Activated naive CD4-positive, alpha-beta T cell treated with anti-CD3 and anti-CD28 coated beads, Interleukin-2, amount 10 ng/mL, durations not matched to agents 7 days and 5 days (primary cell): Measurements from ENCODE around the gene TAGLN.

Experiments used
- CTCF ChIA-PET: fragments of 350-600 bp; sonication (Branson Sonifier 250); formaldehyde crosslinking; loops from one replicate; lab custom pipeline; 2021; ENCODE audit warnings: antibody characterized with exemption; lab: Charles Lee
- DNase-seq: peaks from one replicate; pipeline ENCODE4 v3.0.0-alpha.2; 2020
- H3K27ac Mint-ChIP-seq: one replicate; pipeline ENCODE4 v1.8.0; 2021; ENCODE audit warnings: mild to moderate bottlenecking, moderate library complexity, mixed read lengths
- H3K27me3 Mint-ChIP-seq: one replicate; pipeline ENCODE4 v1.8.0; 2021; ENCODE audit warnings: mild to moderate bottlenecking, mixed read lengths
- H3K36me3 Mint-ChIP-seq: one replicate; pipeline ENCODE4 v1.8.0; 2021; ENCODE audit warnings: mixed read lengths
- H3K4me1 Mint-ChIP-seq: one replicate; pipeline ENCODE4 v1.8.0; 2021; ENCODE audit warnings: mixed read lengths
- H3K4me3 Mint-ChIP-seq: one replicate; pipeline ENCODE4 v1.8.0; 2021; ENCODE audit warnings: mild to moderate bottlenecking, moderate library complexity, mixed read lengths
- H3K9me3 Mint-ChIP-seq: one replicate; pipeline ENCODE4 v1.8.0; 2021; ENCODE audit warnings: mixed read lengths

The TAGLN gene

GRCh38 chr11:117199053-117199915 is at the start of gene TAGLN:
Gene TAGLN (plus strand): TSS chr11:117199370. CDS start chr11:117203014, 3,644 bp downstream.
- peaks cover 2% of the 10 kb centered on the region for H3K4me1 Mint-ChIP-seq
- H3K36me3 Mint-ChIP-seq: peaks cover 12% of the 10 kb centered on the region
- no peaks in the 10 kb centered on the region for H3K27me3 Mint-ChIP-seq
- no peak within 1 kb of the TSS for H3K4me3 Mint-ChIP-seq
- H3K9me3 Mint-ChIP-seq: no peaks in the 10 kb centered on the region
- no peak for DNase-seq
- no peak within 1 kb of the TSS for H3K27ac Mint-ChIP-seq
- CTCF ChIA-PET: no interaction called here

GRCh38 chr11:117152066-117152465 is 47.1 kb upstream of the TAGLN start:
- DNase-seq: no peak
- CTCF ChIA-PET: no interaction called here
- Mint-ChIP-seq H3K36me3 (peaks cover 33% of the 10 kb centered on the region), H3K27ac (no peak overlapping the region), H3K4me3 (no peak overlapping the region), H3K4me1 (peaks cover 19% of the 10 kb centered on the region), H3K9me3 (no peaks in the 10 kb centered on the region), H3K27me3 (no peaks in the 10 kb centered on the region)

GRCh38 chr11:117154468-117154867 is 44.7 kb upstream of the TAGLN start:
- Mint-ChIP-seq H3K9me3 (no peaks in the 10 kb centered on the region), H3K27ac (no peak overlapping the region), H3K4me3 (no peak overlapping the region), H3K36me3 (peaks cover 28% of the 10 kb centered on the region), H3K27me3 (no peaks in the 10 kb centered on the region), H3K4me1 (peaks cover 9% of the 10 kb centered on the region)
- CTCF ChIA-PET: interaction anchor here (0.5 kb wide), 1 partner anchor 59 kb away, joined by 3 read pairs; no protein-coding TSS in a partner anchor
- DNase-seq: no peak

- no peaks in the 10 kb centered on the region for H3K9me3 Mint-ChIP-seq
- DNase-seq: no peak
- no peak overlapping the region for H3K27ac Mint-ChIP-seq
- H3K27me3 Mint-ChIP-seq: no peaks in the 10 kb centered on the region
- peaks cover under 1% of the 10 kb centered on the region for H3K4me1 Mint-ChIP-seq
- H3K36me3 Mint-ChIP-seq: peaks cover 32% of the 10 kb centered on the region
- no peak overlapping the region for H3K4me3 Mint-ChIP-seq
- CTCF ChIA-PET: no interaction called here
Measured at GRCh38 chr11:117157507-117157906, 41.7 kb upstream of the TAGLN start.

GRCh38 chr11:117159892-117160291 is 39.3 kb upstream of the TAGLN start:
- Mint-ChIP-seq H3K36me3 (peaks cover 35% of the 10 kb centered on the region), H3K4me3 (no peak overlapping the region), H3K9me3 (no peaks in the 10 kb centered on the region), H3K27ac (no peak overlapping the region), H3K27me3 (no peaks in the 10 kb centered on the region), H3K4me1 (no peaks in the 10 kb centered on the region)
- no peak for DNase-seq
- CTCF ChIA-PET: interaction anchor here (1.3 kb wide), 1 partner anchor 21 kb away, joined by 3 read pairs; no protein-coding TSS in a partner anchor

GRCh38 chr11:117160826-117161225 is 38.3 kb upstream of the TAGLN start:
- no peak overlapping the region for H3K4me3 Mint-ChIP-seq
- no peaks in the 10 kb centered on the region for H3K9me3 Mint-ChIP-seq
- no peak for DNase-seq
- H3K27ac Mint-ChIP-seq: peak overlapping the region; percentile 49
- no peaks in the 10 kb centered on the region for H3K27me3 Mint-ChIP-seq
- CTCF ChIA-PET: interaction anchor here (0.9 to 1.3 kb wide), 2 partner anchors 9 to 20 kb away, joined by 3 to 4 read pairs; no protein-coding TSS in a partner anchor
- H3K4me1 Mint-ChIP-seq: no peaks in the 10 kb centered on the region
- H3K36me3 Mint-ChIP-seq: peaks cover 42% of the 10 kb centered on the region

GRCh38 chr11:117166491-117166890 is 32.7 kb upstream of the TAGLN start:
- H3K4me1 Mint-ChIP-seq: no peaks in the 10 kb centered on the region
- CTCF ChIA-PET: interaction anchor here (1.2 kb wide), 1 partner anchor 14 kb away, joined by 5 read pairs; no protein-coding TSS in a partner anchor
- H3K9me3 Mint-ChIP-seq: no peaks in the 10 kb centered on the region
- no peak overlapping the region for H3K4me3 Mint-ChIP-seq
- no peak for DNase-seq
- H3K27ac Mint-ChIP-seq: no peak overlapping the region
- no peaks in the 10 kb centered on the region for H3K27me3 Mint-ChIP-seq
- H3K36me3 Mint-ChIP-seq: peaks cover 55% of the 10 kb centered on the region

GRCh38 chr11:117169736-117170135 is 29.4 kb upstream of the TAGLN start:
- Mint-ChIP-seq H3K4me1 (peaks cover 2% of the 10 kb centered on the region), H3K36me3 (peaks cover 37% of the 10 kb centered on the region), H3K9me3 (no peaks in the 10 kb centered on the region), H3K27me3 (no peaks in the 10 kb centered on the region), H3K4me3 (no peak overlapping the region), H3K27ac (no peak overlapping the region)
- CTCF ChIA-PET: interaction anchor here (1.2 to 2.2 kb wide), 2 partner anchors 9 to 11 kb away, joined by 4 to 8 read pairs; no protein-coding TSS in a partner anchor
- DNase-seq: no peak

GRCh38 chr11:117170210-117170609 is 29.0 kb upstream of the TAGLN start:
- peaks cover 35% of the 10 kb centered on the region for H3K36me3 Mint-ChIP-seq
- CTCF ChIA-PET: interaction anchor here (1.2 to 2.2 kb wide), 2 partner anchors 10 to 11 kb away, joined by 4 to 8 read pairs; no protein-coding TSS in a partner anchor
- peaks cover 2% of the 10 kb centered on the region for H3K4me1 Mint-ChIP-seq
- no peaks in the 10 kb centered on the region for H3K27me3 Mint-ChIP-seq
- no peak for DNase-seq
- no peaks in the 10 kb centered on the region for H3K9me3 Mint-ChIP-seq
- H3K27ac Mint-ChIP-seq: no peak overlapping the region
- no peak overlapping the region for H3K4me3 Mint-ChIP-seq

GRCh38 chr11:117171007-117171403 is 28.2 kb upstream of the TAGLN start:
- Mint-ChIP-seq H3K4me1 (peaks cover 2% of the 10 kb centered on the region), H3K4me3 (no peak overlapping the region), H3K27me3 (no peaks in the 10 kb centered on the region), H3K9me3 (no peaks in the 10 kb centered on the region), H3K27ac (no peak overlapping the region), H3K36me3 (peaks cover 28% of the 10 kb centered on the region)
- CTCF ChIA-PET: interaction anchor here (1.2 to 2.2 kb wide), 3 partner anchors 10 to 49 kb away, joined by 3 to 8 read pairs (median 4); no protein-coding TSS in a partner anchor
- no peak for DNase-seq

GRCh38 chr11:117171404-117172061 is 27.6 kb upstream of the TAGLN start:
- H3K4me1 Mint-ChIP-seq: peaks cover 2% of the 10 kb centered on the region
- H3K27me3 Mint-ChIP-seq: no peaks in the 10 kb centered on the region
- H3K9me3 Mint-ChIP-seq: no peaks in the 10 kb centered on the region
- no peak for DNase-seq
- no peak overlapping the region for H3K4me3 Mint-ChIP-seq
- CTCF ChIA-PET: interaction anchor here (0.8 to 2.2 kb wide), 4 partner anchors 9 to 49 kb away, joined by 3 to 17 read pairs (median 6); no protein-coding TSS in a partner anchor
- no peak overlapping the region for H3K27ac Mint-ChIP-seq
- H3K36me3 Mint-ChIP-seq: peaks cover 24% of the 10 kb centered on the region

GRCh38 chr11:117172724-117173421 is 26.3 kb upstream of the TAGLN start:
- no peak overlapping the region for H3K27ac Mint-ChIP-seq
- H3K4me3 Mint-ChIP-seq: no peak overlapping the region
- H3K4me1 Mint-ChIP-seq: peaks cover 5% of the 10 kb centered on the region
- H3K9me3 Mint-ChIP-seq: no peaks in the 10 kb centered on the region
- no peaks in the 10 kb centered on the region for H3K27me3 Mint-ChIP-seq
- DNase-seq: no peak
- CTCF ChIA-PET: interaction anchor here (0.8 to 1.9 kb wide), 4 partner anchors 9 to 382 kb away, joined by 3 to 17 read pairs (median 4); partner anchors contain the start of gene APOA5
- peaks cover 18% of the 10 kb centered on the region for H3K36me3 Mint-ChIP-seq

GRCh38 chr11:117175104-117175503 is 24.1 kb upstream of the TAGLN start:
- peaks cover 11% of the 10 kb centered on the region for H3K36me3 Mint-ChIP-seq
- H3K27me3 Mint-ChIP-seq: no peaks in the 10 kb centered on the region
- no peak for DNase-seq
- peaks cover 19% of the 10 kb centered on the region for H3K4me1 Mint-ChIP-seq
- H3K4me3 Mint-ChIP-seq: no peak overlapping the region
- H3K27ac Mint-ChIP-seq: no peak overlapping the region
- H3K9me3 Mint-ChIP-seq: no peaks in the 10 kb centered on the region
- CTCF ChIA-PET: no interaction called here
